Ascending aorta (tissue), 2 donors: Measurements from ENCODE around the gene HIPK2. TPM values are rescaled to one million over a fixed set of nuclear protein-coding genes. Genes with fewer than 3 reads are reported as not detected.

Experiments
- DNase-seq, 2 donors: peaks; one replicate each; pipeline ENCODE4 v3.0.0-alpha.2; 2019; ENCODE audit warnings: low spot score in 2 of 2
- H3K27ac ChIP-seq, 2 donors: fragments of 200-600 bp; sonication (generic); one replicate each; pipeline ENCODE4 v1.5.1; 2016 to 2017; ENCODE audit warnings: mild to moderate bottlenecking in 1 of 2
- H3K27me3 ChIP-seq: fragments of 200-600 bp; sonication (generic); one replicate; pipeline ENCODE4 v1.5.1; 2017
- H3K36me3 ChIP-seq, 2 donors: fragments of 200-600 bp; sonication (generic); one replicate each; pipeline ENCODE4 v1.5.1; 2016
- H3K4me1 ChIP-seq, 2 donors: fragments of 200-600 bp; sonication (generic); one replicate each; pipeline ENCODE4 v1.5.1; 2016 to 2017; ENCODE audit warnings: mild to moderate bottlenecking in 1 of 2
- H3K4me3 ChIP-seq, 2 donors: fragments of 200-600 bp; sonication (generic); one replicate each; pipeline ENCODE4 v1.5.1; 2016 to 2017; ENCODE audit warnings: mild to moderate bottlenecking in 1 of 2
- H3K9me3 ChIP-seq, 2 donors: fragments of 200-600 bp; sonication (generic); one replicate each; pipeline ENCODE4 v1.5.1; 2016
- CTCF ChIP-seq, 3 experiments: fragments of 200-600 bp in 2 of 3; fragments of 450-650 bp in 1 of 3; sonication (generic) in 2 of 3; IDR thresholded peaks; one replicate each; pipeline ENCODE4 v1.5.1; 2016 to 2019; ENCODE audit warnings: antibody characterized with exemption in 3 of 3, mild to moderate bottlenecking in 1 of 3, moderate library complexity in 1 of 3
- intact Hi-C: fragments of 100-400 bp; cut with DNase I; formaldehyde crosslinking; loops from one replicate; pipeline ENCODE4 v1.15.1; 2023
- total RNA-seq: library from RNA; depleted of rRNA; stranded (reverse); fragments of >200 nt; gene quantifications from one replicate; pipeline ENCODE4 v1.1.0, GENCODE V29; 2016

HIPK2 gene
- total RNA-seq, 1 donor from 2014 or later = 53.9 TPM

- H3K36me3 ChIP-seq = peaks cover 61 to 84% of the 10 kb centered on the region in 2 donors
- H3K4me3 ChIP-seq = no peak overlapping the region
- no peak for TF ChIP-seq CTCF (IDR thresholded peaks at IDR 0.05)
- no peak overlapping the region for H3K27ac ChIP-seq
- no peaks in the 10 kb centered on the region for H3K4me1 ChIP-seq
- intact Hi-C loops = loop anchor here (5.0 kb wide), 1 partner anchor 401 kb away; no protein-coding TSS in a partner anchor
- H3K27me3 ChIP-seq = no peaks in the 10 kb centered on the region
- no peak for DNase-seq
- H3K9me3 ChIP-seq = no peaks in the 10 kb centered on the region
Observed at GRCh38 chr7:139601176-139601575, 176.6 kb downstream of the HIPK2 start.

- Histone ChIP-seq H3K36me3 (peaks cover 68 to 88% of the 10 kb centered on the region in 2 donors), H3K4me3 (no peak overlapping the region), H3K27me3 (no peaks in the 10 kb centered on the region), H3K9me3 (no peaks in the 10 kb centered on the region), H3K4me1 (no peaks in the 10 kb centered on the region), H3K27ac (no peak overlapping the region)
- intact Hi-C loops = loop anchor here (5.0 kb wide), 1 partner anchor 402 kb away; no protein-coding TSS in a partner anchor
- no peak for DNase-seq
- TF ChIP-seq CTCF (IDR thresholded peaks at IDR 0.05) = no peak
Observed at GRCh38 chr7:139600306-139600705, 177.5 kb downstream of the HIPK2 start.

GRCh38 chr7:139598642-139599041 is 179.2 kb downstream of the HIPK2 start:
- peak in 1 of 2 donors; percentile 61 for DNase-seq
- Histone ChIP-seq H3K4me3 (no peak overlapping the region), H3K27ac (no peak overlapping the region), H3K4me1 (no peaks in the 10 kb centered on the region), H3K36me3 (peaks cover 80 to 95% of the 10 kb centered on the region in 2 donors), H3K9me3 (no peaks in the 10 kb centered on the region), H3K27me3 (no peaks in the 10 kb centered on the region)
- intact Hi-C loops = loop anchor here (1.0 kb wide), 1 partner anchor 30 kb away; no protein-coding TSS in a partner anchor
- no peak for TF ChIP-seq CTCF (IDR thresholded peaks at IDR 0.05)

- no peaks in the 10 kb centered on the region for H3K9me3 ChIP-seq
- TF ChIP-seq CTCF (IDR thresholded peaks at IDR 0.05) = no peak
- no peak overlapping the region for H3K27ac ChIP-seq
- intact Hi-C loops = no loop called here
- peak in 1 of 2 donors; percentile 53 for DNase-seq
- peaks cover 79 to 93% of the 10 kb centered on the region in 2 donors for H3K36me3 ChIP-seq
- no peak overlapping the region for H3K4me3 ChIP-seq
- H3K4me1 ChIP-seq = no peaks in the 10 kb centered on the region
- H3K27me3 ChIP-seq = no peaks in the 10 kb centered on the region
Observed at GRCh38 chr7:139597028-139597427, 180.8 kb downstream of the HIPK2 start.

- TF ChIP-seq CTCF (IDR thresholded peaks at IDR 0.05) = no peak
- Histone ChIP-seq H3K4me1 (no peaks in the 10 kb centered on the region), H3K27me3 (no peaks in the 10 kb centered on the region), H3K36me3 (peaks cover 75 to 90% of the 10 kb centered on the region in 2 donors), H3K9me3 (no peaks in the 10 kb centered on the region), H3K27ac (no peak overlapping the region), H3K4me3 (no peak overlapping the region)
- DNase-seq = peak in 1 of 2 donors; percentile 54
- intact Hi-C loops = no loop called here
Observed at GRCh38 chr7:139596626-139597025, 181.2 kb downstream of the HIPK2 start.

- H3K36me3 ChIP-seq = peaks cover 70 to 94% of the 10 kb centered on the region in 2 donors
- intact Hi-C loops = no loop called here
- no peak for TF ChIP-seq CTCF (IDR thresholded peaks at IDR 0.05)
Observed at GRCh38 chr7:139595806-139596205, 182.0 kb downstream of the HIPK2 start.

More at GRCh38 chr7:139595806-139596205, 182.0 kb downstream of the HIPK2 start:
- peak in 1 of 2 donors; percentile 52 for DNase-seq
- Histone ChIP-seq H3K4me1 (no peaks in the 10 kb centered on the region), H3K27me3 (no peaks in the 10 kb centered on the region), H3K4me3 (no peak overlapping the region), H3K9me3 (no peaks in the 10 kb centered on the region), H3K27ac (no peak overlapping the region)
